Measurements from ENCODE around the gene C3orf62.

The C3orf62 gene

GRCh38 chr3:49276475-49277382 lies at the start of gene C3orf62:
Gene C3orf62, minus strand, starts transcription at chr3:49277232. Its CDS starts 360 bp downstream, at chr3:49276872.
- DNase-seq (ENCODE audit: low read depth in 2 of 2), result peak; percentile 42 to 44

- DNase-seq (ENCODE audit: low read depth in 2 of 2), result no peak
Measured at GRCh38 chr3:49324768-49325167, 47.7 kb upstream of the C3orf62 start.

GRCh38 chr3:49316696-49317457 lies 39.8 kb upstream of the C3orf62 start:
- DNase-seq (ENCODE audit: low read depth in 2 of 2), result no peak

DNA sequence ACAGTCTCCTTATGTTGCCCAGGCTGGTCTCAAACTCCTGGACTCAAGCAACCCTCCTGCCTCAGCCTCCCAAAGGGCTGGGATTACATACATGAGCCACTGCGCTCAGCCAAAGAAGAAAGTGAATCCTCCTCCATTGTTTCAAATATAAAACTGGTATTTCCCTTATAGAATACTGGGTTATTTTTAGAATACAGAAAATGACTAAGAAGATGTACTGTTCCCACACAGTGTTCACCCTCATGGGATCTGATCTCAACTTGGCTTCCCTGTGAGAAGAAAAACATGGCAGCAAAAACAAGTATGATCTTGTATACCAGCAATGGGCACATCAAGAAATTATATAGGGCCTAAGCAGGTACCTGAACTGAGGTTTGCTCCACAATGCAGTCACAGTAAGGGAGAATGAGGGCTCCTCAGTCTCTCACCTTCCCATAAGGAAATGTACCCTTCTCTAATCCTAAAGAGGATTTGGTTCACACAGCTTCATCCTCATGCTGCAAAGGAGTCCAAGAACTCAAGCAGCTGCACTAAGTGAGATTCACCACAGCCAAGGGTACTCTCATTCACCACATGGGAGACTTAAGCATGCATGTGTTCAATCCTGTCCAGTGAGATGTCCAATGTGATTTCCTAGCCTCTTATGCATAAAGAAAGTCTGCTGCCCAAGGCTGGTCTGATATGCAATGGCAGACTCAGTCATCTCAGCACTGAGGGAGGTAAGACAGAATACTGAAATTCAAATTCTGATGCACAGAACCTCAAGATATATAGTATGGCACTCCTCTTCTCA lies 37.1 kb upstream of the C3orf62 start:
- no peak for DNase-seq (ENCODE audit: low read depth in 2 of 2)

GRCh38 chr3:49311283-49311682 lies 34.3 kb upstream of the C3orf62 start:
- no peak for DNase-seq (ENCODE audit: low read depth in 2 of 2)

GRCh38 chr3:49310677-49311076 lies 33.6 kb upstream of the C3orf62 start:
- no peak for DNase-seq (ENCODE audit: low read depth in 2 of 2)

DNA sequence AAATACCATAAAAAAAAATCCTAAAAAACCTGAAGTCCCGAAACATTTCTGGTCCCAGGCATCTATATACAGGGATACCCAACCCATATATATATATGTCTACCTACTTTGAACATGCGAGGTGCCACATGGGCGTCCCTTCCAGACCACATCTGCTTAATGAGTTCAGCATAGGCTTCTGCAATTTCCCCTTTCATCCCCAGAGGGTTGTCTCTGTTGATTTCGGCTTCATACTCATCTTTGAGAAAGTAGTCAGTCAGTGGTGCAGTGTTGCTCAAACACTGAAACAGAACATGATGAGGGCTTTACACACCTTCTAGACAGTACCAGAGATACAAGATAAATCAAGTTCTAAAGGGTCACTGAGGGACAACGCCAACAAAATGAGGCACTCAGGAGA lies 28.6 kb upstream of the C3orf62 start:
- DNase-seq (ENCODE audit: low read depth in 2 of 2), result no peak

DNA sequence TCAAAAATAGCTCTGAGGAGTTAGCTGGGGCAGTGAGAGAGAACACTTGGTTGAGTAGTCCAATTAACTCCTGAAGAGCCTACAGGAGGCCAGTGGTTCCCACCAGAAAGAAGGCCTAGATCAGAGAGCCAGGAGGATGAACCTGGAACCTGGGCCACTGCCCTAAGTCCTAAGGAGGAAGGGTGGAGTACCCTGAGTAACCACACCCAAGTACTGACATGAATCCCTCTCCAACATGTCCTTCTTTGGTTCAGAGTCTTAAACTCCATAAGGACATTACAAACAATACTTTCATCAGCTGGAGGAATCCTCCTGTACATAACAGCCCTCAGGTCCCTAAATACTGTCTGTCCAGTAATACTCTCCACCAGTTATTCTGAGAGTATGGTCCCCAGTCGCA lies 25.6 kb upstream of the C3orf62 start:
- DNase-seq (ENCODE audit: low read depth in 2 of 2), result no peak

DNA sequence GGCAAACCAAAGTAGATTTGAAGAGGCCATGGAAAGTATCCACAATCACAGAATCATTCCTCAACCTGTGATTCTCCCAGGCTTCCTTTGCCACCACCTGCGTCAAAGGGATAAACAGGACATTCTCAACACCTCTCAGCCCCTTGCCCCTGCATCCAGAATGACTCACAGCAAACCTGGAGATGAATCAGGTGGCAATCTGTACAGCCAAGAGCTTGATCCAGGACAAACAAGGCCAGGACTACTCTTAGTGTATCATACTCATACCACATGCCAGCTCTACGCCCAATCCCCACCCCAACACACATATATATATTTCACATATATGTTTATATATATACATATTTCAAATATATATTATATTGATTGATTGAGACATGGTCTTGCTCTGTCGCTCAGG lies 23.6 kb upstream of the C3orf62 start:
- no peak for DNase-seq (ENCODE audit: low read depth in 2 of 2)

GRCh38 chr3:49298511-49298910 lies 21.5 kb upstream of the C3orf62 start:
- DNase-seq (ENCODE audit: low read depth in 2 of 2), result no peak

DNA sequence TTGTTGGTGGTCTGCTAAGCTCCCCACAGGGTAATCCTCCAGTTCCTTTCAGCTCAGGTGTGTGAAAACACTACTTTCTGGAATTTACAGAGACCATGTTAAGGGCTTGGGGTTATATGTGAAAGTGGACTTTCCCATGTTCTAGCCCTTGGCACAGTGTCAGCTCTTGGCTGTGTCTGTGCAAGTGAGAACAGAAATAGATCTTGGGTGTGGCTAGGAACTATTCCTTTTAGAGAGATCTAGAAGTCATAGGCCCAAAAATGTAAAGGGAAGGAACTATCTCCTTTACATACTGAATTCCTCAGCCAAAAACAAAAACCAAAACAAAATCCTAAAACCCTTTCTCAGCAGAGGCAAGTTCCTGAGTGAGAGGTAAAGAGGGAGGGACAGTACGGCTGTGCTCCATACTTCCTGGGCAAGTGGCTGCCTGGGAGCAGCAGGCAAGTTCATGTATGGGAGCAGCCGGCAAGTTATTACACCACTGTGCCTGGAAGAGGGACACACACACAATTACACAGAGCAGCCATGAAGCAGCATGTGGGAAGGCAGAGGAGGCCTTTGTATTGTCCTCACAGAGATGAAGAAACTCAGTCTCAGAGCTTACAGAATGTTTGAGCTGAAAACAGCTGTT lies 19.9 kb upstream of the C3orf62 start:
- DNase-seq (ENCODE audit: low read depth in 2 of 2), result no peak

DNA sequence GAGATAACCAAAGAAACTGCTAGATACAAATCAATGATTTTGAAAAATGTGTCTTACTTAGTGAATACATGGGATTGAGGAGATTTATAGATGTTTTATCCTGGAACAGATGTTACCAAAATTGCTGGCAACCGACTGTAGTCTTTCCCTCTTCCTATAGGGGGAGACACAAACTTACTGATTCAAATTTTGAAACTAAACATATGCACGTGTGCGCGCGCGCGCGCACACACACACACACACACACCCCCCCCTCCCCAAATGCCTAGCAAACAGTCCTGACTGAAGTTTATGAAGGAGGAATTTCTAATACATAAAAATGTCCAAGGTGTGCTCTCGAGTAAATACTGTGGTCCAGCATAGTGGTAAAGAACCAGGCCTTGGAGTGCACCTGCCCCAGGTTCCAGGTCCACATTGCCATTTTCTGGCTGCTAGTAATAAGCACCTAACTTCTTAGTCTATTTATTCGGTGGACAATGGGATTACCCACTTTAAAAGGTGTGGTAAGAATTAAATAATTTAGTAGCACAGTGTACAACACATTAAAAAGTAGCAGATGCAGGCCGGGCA lies 18.5 kb upstream of the C3orf62 start:
- no peak for DNase-seq (ENCODE audit: low read depth in 2 of 2)

- no peak for DNase-seq (ENCODE audit: low read depth in 2 of 2)
Measured at GRCh38 chr3:49294343-49294742, 17.3 kb upstream of the C3orf62 start.

DNA sequence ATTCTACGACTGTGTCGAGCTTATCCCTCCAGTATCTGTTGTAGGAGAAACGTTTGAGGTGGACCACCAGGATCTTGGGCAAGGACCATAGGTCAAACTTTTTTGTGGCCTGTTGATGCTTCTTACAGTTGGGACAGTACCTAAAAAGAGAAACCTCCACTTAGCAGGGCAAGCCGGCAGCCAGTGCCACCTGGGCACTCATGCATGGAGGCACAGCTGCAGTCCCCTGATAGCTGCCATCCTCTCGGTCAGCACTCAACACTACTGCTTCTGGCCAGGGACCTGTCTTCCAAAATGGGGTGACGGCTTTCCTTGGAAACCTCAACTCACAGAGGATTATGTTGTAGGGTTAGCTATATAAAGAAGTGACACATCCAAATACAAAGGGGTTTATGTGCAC lies 7.0 kb upstream of the C3orf62 start:
- no peak for DNase-seq (ENCODE audit: low read depth in 2 of 2)

GRCh38 chr3:49279376-49279775 lies 2.3 kb upstream of the C3orf62 start:
- no peak for DNase-seq (ENCODE audit: low read depth in 2 of 2)

GRCh38 chr3:49278548-49278947 lies 1.5 kb upstream of the C3orf62 start:
- no peak for DNase-seq (ENCODE audit: low read depth in 2 of 2)

GRCh38 chr3:49277383-49277775 lies 347 bp upstream of the C3orf62 start:
- no peak for DNase-seq (ENCODE audit: low read depth in 2 of 2)

- no peak for DNase-seq (ENCODE audit: low read depth in 2 of 2)
Measured at GRCh38 chr3:49273825-49274532, 3.1 kb downstream of the C3orf62 start.

GRCh38 chr3:49271047-49271446 lies 6.0 kb downstream of the C3orf62 start:
- no peak for DNase-seq (ENCODE audit: low read depth in 2 of 2)

DNA sequence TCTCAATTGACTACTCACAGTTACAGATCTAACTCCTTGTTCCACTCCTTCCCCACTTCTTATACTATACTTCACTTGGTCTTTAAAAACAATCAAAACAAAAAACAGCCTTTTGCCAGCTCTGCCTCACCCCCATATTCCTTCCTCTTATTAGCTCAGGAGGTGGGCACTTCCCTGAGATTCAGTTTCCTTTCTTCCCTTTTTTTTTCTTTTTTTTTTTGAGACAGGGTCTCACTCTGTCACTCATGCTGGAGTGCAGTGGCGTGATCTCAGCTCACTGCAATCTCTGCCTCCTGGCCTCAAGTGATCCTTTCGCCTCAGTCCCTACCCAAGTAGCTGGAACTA lies 6.9 kb downstream of the C3orf62 start:
- DNase-seq (ENCODE audit: low read depth in 2 of 2), result no peak

Measured in activated CD8-positive, alpha-beta memory T cell treated with anti-CD3 and anti-CD28 coated beads for 4 hours (primary cell).